Astrocyte of the cerebellum (primary cell): ENCODE measurements around the gene PRPF38B.

Experiments
- DNase-seq: peaks from one replicate; pipeline ENCODE4 v3.0.0-alpha.2; 2011; ENCODE audit warnings: low read depth
- H3K4me3 ChIP-seq: 2 replicates; pipeline ENCODE4 v1.5.1; 2011; ENCODE audit warnings: mild to moderate bottlenecking, low read depth, low read length, moderate library complexity
- in situ Hi-C: cut with HindIII; loops from 2 replicates; pipeline ENCODE4 v1.10.0; 2017; ENCODE audit warnings: low sequenced_read_pairs
- TF ChIP-seq, protein P1 (sequence below): IDR thresholded peaks from 2 replicates; pipeline ENCODE4 v1.5.1; 2012; ENCODE audit warnings: low read length, low read depth, moderate library complexity, mild to moderate bottlenecking; ENCODE audit errors: missing control alignments

Gene PRPF38B

DNA sequence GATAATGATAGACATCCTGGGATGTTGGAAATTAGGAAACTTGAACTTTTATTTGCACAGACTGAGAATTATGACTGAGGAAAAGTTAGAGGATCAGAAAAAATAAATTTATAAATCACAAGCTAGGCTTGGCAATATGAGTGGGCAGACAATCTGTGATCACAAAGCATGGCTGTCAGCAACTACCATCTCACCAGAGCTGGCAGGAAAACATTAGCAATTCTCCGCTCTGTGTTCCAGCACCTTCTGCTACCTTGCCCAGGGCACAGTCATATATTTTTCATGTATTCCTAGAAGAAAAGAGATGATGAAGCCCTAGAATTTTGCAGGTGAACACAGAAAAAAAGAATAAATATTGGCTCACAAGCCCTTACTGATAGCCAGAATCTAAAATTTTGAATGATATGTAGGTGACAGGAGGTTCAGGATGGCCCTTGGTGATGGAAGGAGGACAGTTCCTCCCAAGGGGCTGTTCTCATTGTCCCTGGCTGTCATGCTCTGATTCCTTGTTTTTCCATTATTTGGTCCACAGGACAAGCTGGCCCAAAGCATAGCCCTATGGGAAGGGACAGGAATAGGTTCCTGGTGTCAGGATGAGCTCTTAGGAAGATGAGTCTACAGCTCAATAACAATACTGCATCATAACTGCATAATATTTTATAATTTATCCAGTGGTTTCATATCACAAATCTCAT lies 42.2 kb downstream of the PRPF38B start:
- no peak overlapping the region for H3K4me3 ChIP-seq
- in situ Hi-C loops: no loop called here
- DNase-seq: no peak
- TF ChIP-seq, protein P1, sequence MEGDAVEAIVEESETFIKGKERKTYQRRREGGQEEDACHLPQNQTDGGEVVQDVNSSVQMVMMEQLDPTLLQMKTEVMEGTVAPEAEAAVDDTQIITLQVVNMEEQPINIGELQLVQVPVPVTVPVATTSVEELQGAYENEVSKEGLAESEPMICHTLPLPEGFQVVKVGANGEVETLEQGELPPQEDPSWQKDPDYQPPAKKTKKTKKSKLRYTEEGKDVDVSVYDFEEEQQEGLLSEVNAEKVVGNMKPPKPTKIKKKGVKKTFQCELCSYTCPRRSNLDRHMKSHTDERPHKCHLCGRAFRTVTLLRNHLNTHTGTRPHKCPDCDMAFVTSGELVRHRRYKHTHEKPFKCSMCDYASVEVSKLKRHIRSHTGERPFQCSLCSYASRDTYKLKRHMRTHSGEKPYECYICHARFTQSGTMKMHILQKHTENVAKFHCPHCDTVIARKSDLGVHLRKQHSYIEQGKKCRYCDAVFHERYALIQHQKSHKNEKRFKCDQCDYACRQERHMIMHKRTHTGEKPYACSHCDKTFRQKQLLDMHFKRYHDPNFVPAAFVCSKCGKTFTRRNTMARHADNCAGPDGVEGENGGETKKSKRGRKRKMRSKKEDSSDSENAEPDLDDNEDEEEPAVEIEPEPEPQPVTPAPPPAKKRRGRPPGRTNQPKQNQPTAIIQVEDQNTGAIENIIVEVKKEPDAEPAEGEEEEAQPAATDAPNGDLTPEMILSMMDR: no peak

GRCh38 chr1:108742253-108742652 lies 50.1 kb downstream of the PRPF38B start:
- H3K4me3 ChIP-seq: no peak overlapping the region
- in situ Hi-C loops: no loop called here
- DNase-seq: no peak
- TF ChIP-seq, protein P1: no peak

DNA sequence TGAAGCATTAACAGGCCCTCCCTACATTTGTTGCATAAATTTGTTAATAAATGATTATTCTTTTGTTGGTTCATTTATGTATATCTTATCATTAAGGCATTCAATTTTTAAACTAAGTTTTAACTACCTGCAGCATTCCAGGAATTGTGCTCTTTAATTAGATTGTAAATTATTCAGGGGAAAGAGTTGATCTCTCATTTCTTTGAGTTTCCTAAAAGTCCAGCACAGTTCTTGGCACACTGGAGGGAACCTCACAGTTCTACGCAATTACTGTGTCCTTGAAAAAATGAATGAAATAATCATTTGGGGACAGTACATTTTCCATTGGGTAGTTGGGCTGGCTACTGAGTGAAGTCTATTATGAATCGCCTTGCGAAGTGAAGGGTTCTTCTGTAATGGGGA lies 53.9 kb downstream of the PRPF38B start:
- peak overlapping the region; percentile 84 for H3K4me3 ChIP-seq
- in situ Hi-C loops: no loop called here
- no peak for DNase-seq
- TF ChIP-seq, protein P1: no peak

GRCh38 chr1:108746382-108747170 lies 54.5 kb downstream of the PRPF38B start, which contains the start of gene STXBP3:
Gene STXBP3, plus strand, starts transcription at chr1:108746674. Its CDS starts 64 bp downstream, at chr1:108746738.
- H3K4me3 ChIP-seq: peak within 1 kb of the TSS; percentile 84
- in situ Hi-C loops: no loop called here
- TF ChIP-seq, protein P1: peak; percentile 98
- peak; percentile 94 for DNase-seq

- TF ChIP-seq, protein P1: no peak
- in situ Hi-C loops: no loop called here
- peak; percentile 64 for DNase-seq
- peak overlapping the region; percentile 84 for H3K4me3 ChIP-seq
Observed at GRCh38 chr1:108747171-108747850, 55.2 kb downstream of the PRPF38B start.

DNA sequence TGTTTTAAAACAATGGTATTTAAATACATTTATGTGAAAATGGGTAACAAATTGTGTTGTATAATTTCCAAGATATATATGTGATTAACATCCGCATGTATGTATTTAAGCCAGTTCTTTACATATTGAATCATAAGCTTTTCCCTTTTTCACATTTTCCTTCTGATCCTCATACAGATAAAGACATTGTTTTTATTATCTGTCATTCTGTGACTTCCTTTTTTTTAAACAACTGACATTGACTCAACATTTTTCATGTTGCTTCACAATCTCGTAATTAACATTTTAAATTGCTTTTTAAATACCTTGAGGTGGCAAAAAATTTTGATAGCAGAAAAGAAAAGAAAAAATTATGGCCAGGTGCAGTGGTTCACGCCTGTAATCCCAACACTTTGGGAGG lies 55.8 kb downstream of the PRPF38B start:
- DNase-seq: no peak
- TF ChIP-seq, protein P1: no peak
- H3K4me3 ChIP-seq: no peak overlapping the region
- in situ Hi-C loops: no loop called here
